OCI-LY1 (cell line): ENCODE data around the gene CUX1.
A peak's percentile ranks its signal among the peaks of the same experiment; 100 is the strongest.
"Not testable (repeated sequence)": the region's sequence is repeated elsewhere in the genome, so short reads cannot be mapped to it uniquely, and the experiment has no call there.

Experiments
- H2AFZ ChIP-seq: fragments of 200-600 bp; sonication (generic), shearing (Covaris generic); 2 replicates; pipeline ENCODE4 v1.6.0; 2014; ENCODE audit warnings: antibody characterized with exemption, mild to moderate bottlenecking, low read length
- H3F3A ChIP-seq: fragments of 200-600 bp; sonication (generic), shearing (Covaris generic); 2 replicates; pipeline ENCODE4 v1.6.0; 2014; ENCODE audit warnings: mild to moderate bottlenecking, antibody characterized with exemption, low read length, moderate library complexity; ENCODE audit not compliant: insufficient read depth
- H3K27ac ChIP-seq: fragments of 200-600 bp; sonication (generic); 2 replicates; pipeline ENCODE4 v1.5.1; 2014; ENCODE audit warnings: low read length, mixed run types, mild to moderate bottlenecking, low read depth; ENCODE audit not compliant: poor library complexity, severe bottlenecking
- H3K27me3 ChIP-seq: fragments of 200-600 bp; sonication (generic); 2 replicates; pipeline ENCODE4 v1.6.0; 2014; ENCODE audit warnings: antibody characterized with exemption, mild to moderate bottlenecking, low read length, moderate library complexity; ENCODE audit not compliant: insufficient read depth
- H3K36me3 ChIP-seq: fragments of 200-600 bp; sonication (generic); 2 replicates; pipeline ENCODE4 v1.6.1; 2014; ENCODE audit warnings: mild to moderate bottlenecking, antibody characterized with exemption, low read length, moderate library complexity, mixed read lengths; ENCODE audit not compliant: insufficient read depth
- H3K4me1 ChIP-seq: fragments of 200-600 bp; sonication (generic); 2 replicates; pipeline ENCODE4 v1.5.1; 2014; ENCODE audit warnings: mild to moderate bottlenecking, low read length, moderate library complexity; ENCODE audit not compliant: insufficient read depth, severe bottlenecking
- H3K4me2 ChIP-seq: fragments of 200-600 bp; sonication (generic), shearing (Covaris generic); 2 replicates; pipeline ENCODE4 v1.6.1; 2014; ENCODE audit warnings: low read length
- H3K4me3 ChIP-seq: fragments of 200-600 bp; sonication (generic); 2 replicates; pipeline ENCODE4 v1.5.1; 2014; ENCODE audit warnings: low read length, low read depth, mild to moderate bottlenecking, mixed read lengths; ENCODE audit not compliant: poor library complexity, severe bottlenecking
- H3K79me2 ChIP-seq: fragments of 200-600 bp; shearing (Covaris generic); 2 replicates; pipeline ENCODE4 v1.6.1; 2016; ENCODE audit warnings: mixed run types, low read length, mixed read lengths; ENCODE audit not compliant: insufficient read depth
- H3K9ac ChIP-seq: fragments of 200-600 bp; sonication (generic), shearing (Covaris generic); 2 replicates; pipeline ENCODE4 v1.6.1; 2014; ENCODE audit warnings: mild to moderate bottlenecking, low read length, mixed read lengths
- H3K9me2 ChIP-seq: fragments of 200-600 bp; sonication (generic), shearing (Covaris generic); 2 replicates; pipeline ENCODE4 v1.6.1; 2014; ENCODE audit warnings: low read depth, mild to moderate bottlenecking, low read length, mixed read lengths
- H3K9me3 ChIP-seq: fragments of 200-600 bp; shearing (Covaris generic); 2 replicates; pipeline ENCODE4 v1.6.1; 2014; ENCODE audit warnings: low read length, mixed read lengths
- H4K20me1 ChIP-seq: fragments of 200-600 bp; sonication (generic), shearing (Covaris generic); 2 replicates; pipeline ENCODE4 v1.6.0; 2016; ENCODE audit warnings: mild to moderate bottlenecking, low read length; ENCODE audit not compliant: insufficient read depth
- EZH2 ChIP-seq: fragments of 200-600 bp; sonication (generic), shearing (Covaris generic); IDR thresholded peaks from 2 replicates; pipeline ENCODE4 v1.8.0; 2017; ENCODE audit warnings: borderline replicate concordance, mixed run types, mild to moderate bottlenecking, antibody characterized with exemption, low read length, moderate library complexity, mixed read lengths
- TF ChIP-seq, protein P1 (sequence below): fragments of 200-600 bp; sonication (generic), shearing (Covaris generic); IDR thresholded peaks from 2 replicates; pipeline ENCODE4 v1.5.1; 2017; ENCODE audit warnings: mild to moderate bottlenecking, antibody characterized with exemption, low read length, moderate library complexity, mixed read lengths

The CUX1 gene

GRCh38 chr7:102047167-102047566 is 229.7 kb downstream of the CUX1 start:
- H3F3A ChIP-seq: no peaks in the 10 kb centered on the region
- no peak for TF ChIP-seq EZH2
- TF ChIP-seq, protein P1, sequence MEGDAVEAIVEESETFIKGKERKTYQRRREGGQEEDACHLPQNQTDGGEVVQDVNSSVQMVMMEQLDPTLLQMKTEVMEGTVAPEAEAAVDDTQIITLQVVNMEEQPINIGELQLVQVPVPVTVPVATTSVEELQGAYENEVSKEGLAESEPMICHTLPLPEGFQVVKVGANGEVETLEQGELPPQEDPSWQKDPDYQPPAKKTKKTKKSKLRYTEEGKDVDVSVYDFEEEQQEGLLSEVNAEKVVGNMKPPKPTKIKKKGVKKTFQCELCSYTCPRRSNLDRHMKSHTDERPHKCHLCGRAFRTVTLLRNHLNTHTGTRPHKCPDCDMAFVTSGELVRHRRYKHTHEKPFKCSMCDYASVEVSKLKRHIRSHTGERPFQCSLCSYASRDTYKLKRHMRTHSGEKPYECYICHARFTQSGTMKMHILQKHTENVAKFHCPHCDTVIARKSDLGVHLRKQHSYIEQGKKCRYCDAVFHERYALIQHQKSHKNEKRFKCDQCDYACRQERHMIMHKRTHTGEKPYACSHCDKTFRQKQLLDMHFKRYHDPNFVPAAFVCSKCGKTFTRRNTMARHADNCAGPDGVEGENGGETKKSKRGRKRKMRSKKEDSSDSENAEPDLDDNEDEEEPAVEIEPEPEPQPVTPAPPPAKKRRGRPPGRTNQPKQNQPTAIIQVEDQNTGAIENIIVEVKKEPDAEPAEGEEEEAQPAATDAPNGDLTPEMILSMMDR: no peak
- peaks cover 17% of the 10 kb centered on the region; the same call in 1 of the 2 replicates for H3K79me2 ChIP-seq
- no peak overlapping the region for H3K4me3 ChIP-seq
- H2AFZ ChIP-seq: no peak overlapping the region
- H3K9me3 ChIP-seq: no peaks in the 10 kb centered on the region
- H4K20me1 ChIP-seq: no peaks in the 10 kb centered on the region
- H3K27me3 ChIP-seq: no peaks in the 10 kb centered on the region
- H3K27ac ChIP-seq: no peak overlapping the region
- peaks cover 70% of the 10 kb centered on the region for H3K4me1 ChIP-seq
- H3K9me2 ChIP-seq: no peaks in the 10 kb centered on the region
- H3K36me3 ChIP-seq: peaks cover 29% of the 10 kb centered on the region
- no peak overlapping the region for H3K9ac ChIP-seq
- no peak overlapping the region; the same call in 1 of the 2 replicates for H3K4me2 ChIP-seq

- 0 out of 2 replicates have a peak, but pooled peaks cover 8% of the 10 kb centered on the region for H3K9me3 ChIP-seq
- H3K4me3 ChIP-seq: no peak overlapping the region
- no peak for TF ChIP-seq EZH2
- TF ChIP-seq, protein P1: no peak
- no peak overlapping the region for H2AFZ ChIP-seq
- peaks cover 23% of the 10 kb centered on the region; the same call in 1 of the 2 replicates for H3K79me2 ChIP-seq
- no peak overlapping the region for H3K4me2 ChIP-seq
- H3K36me3 ChIP-seq: peaks cover 51% of the 10 kb centered on the region
- peaks cover 44% of the 10 kb centered on the region for H3K4me1 ChIP-seq
- H3F3A ChIP-seq: no peaks in the 10 kb centered on the region
- H3K9ac ChIP-seq: no peak overlapping the region
- no peak overlapping the region for H3K27ac ChIP-seq
- H4K20me1 ChIP-seq: no peaks in the 10 kb centered on the region
- H3K27me3 ChIP-seq: no peaks in the 10 kb centered on the region
- no peaks in the 10 kb centered on the region for H3K9me2 ChIP-seq
Measured at GRCh38 chr7:102049765-102050164, 232.3 kb downstream of the CUX1 start.

DNA sequence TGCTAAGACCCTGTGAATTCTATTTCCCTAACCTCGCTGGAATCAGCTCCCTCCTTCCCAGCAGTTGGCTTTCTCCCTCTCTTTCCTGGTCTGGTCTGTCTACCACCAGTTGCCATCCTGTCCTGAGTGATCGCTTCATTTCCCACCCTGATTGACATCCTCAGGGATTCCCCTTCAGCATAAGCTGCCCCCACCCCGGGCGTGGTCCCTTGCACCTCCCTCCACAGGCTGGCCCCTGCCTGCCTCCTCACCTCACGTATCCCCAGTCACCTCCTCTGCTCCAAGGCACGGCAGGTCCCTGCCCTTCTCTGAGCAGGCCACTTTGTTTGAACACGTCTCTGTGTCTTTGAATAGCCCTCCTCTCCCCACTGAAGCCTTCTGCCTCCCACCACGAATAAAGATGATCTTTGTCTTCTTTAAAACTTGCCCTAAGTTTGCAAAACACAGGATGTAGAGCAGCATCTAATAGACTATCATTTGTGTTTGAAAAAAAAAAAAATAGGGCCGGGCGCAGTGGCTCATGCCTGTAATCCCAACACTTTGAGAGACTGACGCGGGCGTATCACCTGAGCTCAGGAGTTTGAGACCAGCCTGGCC is 233.5 kb downstream of the CUX1 start:
- peaks cover 63% of the 10 kb centered on the region for H3K36me3 ChIP-seq
- no peaks in the 10 kb centered on the region for H3F3A ChIP-seq
- no peak overlapping the region for H3K4me2 ChIP-seq
- no peak overlapping the region for H3K9ac ChIP-seq
- H3K79me2 ChIP-seq: peaks cover 23% of the 10 kb centered on the region
- peaks cover 32% of the 10 kb centered on the region for H3K4me1 ChIP-seq
- H3K27ac ChIP-seq: peak overlapping the region; percentile 34
- H3K4me3 ChIP-seq: no peak overlapping the region
- TF ChIP-seq, protein P1: no peak
- TF ChIP-seq EZH2: no peak
- no peak overlapping the region for H2AFZ ChIP-seq
- no peaks in the 10 kb centered on the region for H3K27me3 ChIP-seq
- H3K9me2 ChIP-seq: no peaks in the 10 kb centered on the region
- H4K20me1 ChIP-seq: no peaks in the 10 kb centered on the region
- peaks cover 9% of the 10 kb centered on the region; the same call in 1 of the 2 replicates for H3K9me3 ChIP-seq

DNA sequence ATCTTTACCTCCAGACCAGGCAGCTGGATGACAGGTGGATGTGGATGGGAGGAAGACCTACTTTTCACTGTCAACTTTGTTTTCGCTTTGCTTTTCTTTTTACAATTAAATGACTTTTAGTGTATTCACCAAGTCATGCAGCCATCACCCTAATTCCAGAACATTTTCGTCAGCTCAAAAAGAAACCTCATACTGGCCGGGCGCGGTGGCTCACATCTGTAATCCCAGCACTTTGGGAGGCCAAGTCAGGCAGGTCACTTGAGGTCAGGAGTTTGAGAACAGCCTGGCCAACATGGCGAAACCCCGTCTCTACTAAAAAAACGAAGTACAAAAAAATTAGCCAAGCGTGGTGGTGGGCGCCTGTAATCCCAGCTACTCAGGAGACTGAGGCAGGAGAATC is 234.3 kb downstream of the CUX1 start:
- not testable (repeated sequence) for H2AFZ ChIP-seq, H3F3A ChIP-seq, H3K4me3 ChIP-seq, H3K4me2 ChIP-seq, H3K9me2 ChIP-seq, H4K20me1 ChIP-seq, H3K27ac ChIP-seq, H3K27me3 ChIP-seq, H3K9ac ChIP-seq
- peaks cover 24% of the 10 kb centered on the region for H3K4me1 ChIP-seq
- peaks cover 69% of the 10 kb centered on the region for H3K36me3 ChIP-seq
- H3K79me2 ChIP-seq: peaks cover 26% of the 10 kb centered on the region
- H3K9me3 ChIP-seq: peaks cover 13% of the 10 kb centered on the region; the same call in 1 of the 2 replicates
